ENCODE results near the gene GNG4.
"Not testable (repeated sequence)": the region's sequence is repeated elsewhere in the genome, so short reads cannot be mapped to it uniquely, and the experiment has no call there.

The GNG4 gene

DNA sequence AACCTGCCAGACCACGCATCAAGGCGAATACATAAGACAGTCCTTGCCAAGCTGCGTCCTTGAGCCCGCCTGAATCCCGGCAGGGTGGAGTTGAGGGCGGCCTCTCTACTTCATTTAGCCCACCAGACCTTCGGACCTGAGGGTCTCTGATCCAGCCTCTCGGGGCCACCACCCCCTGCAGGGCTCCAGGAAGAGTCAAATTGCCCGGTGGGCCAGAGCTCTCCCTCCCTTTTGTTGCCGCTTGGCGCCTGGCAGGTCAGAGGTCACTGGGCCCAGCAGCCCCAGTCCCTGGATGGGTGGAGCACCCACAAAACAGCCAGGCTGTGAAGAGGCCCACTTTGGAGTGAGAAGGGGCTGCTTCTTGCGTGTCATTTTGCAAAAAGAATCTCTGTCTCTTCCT lies 9.0 kb downstream of the GNG4 start:
- Mint-ChIP-seq H3K4me1 (no peaks in the 10 kb centered on the region), H3K9me3 (peaks cover 2% of the 10 kb centered on the region), H3K27me3 (ENCODE audit: low read depth) (peaks cover 43% of the 10 kb centered on the region), H3K4me3 (no peak overlapping the region), H3K27ac (no peak overlapping the region), H3K36me3 (ENCODE audit: low read depth) (no peaks in the 10 kb centered on the region)
- TF ChIP-seq, protein P1, sequence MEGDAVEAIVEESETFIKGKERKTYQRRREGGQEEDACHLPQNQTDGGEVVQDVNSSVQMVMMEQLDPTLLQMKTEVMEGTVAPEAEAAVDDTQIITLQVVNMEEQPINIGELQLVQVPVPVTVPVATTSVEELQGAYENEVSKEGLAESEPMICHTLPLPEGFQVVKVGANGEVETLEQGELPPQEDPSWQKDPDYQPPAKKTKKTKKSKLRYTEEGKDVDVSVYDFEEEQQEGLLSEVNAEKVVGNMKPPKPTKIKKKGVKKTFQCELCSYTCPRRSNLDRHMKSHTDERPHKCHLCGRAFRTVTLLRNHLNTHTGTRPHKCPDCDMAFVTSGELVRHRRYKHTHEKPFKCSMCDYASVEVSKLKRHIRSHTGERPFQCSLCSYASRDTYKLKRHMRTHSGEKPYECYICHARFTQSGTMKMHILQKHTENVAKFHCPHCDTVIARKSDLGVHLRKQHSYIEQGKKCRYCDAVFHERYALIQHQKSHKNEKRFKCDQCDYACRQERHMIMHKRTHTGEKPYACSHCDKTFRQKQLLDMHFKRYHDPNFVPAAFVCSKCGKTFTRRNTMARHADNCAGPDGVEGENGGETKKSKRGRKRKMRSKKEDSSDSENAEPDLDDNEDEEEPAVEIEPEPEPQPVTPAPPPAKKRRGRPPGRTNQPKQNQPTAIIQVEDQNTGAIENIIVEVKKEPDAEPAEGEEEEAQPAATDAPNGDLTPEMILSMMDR (IDR thresholded peaks at IDR 0.05; ENCODE audit: unreplicated experiment in 3 of 3) = no peak

DNA sequence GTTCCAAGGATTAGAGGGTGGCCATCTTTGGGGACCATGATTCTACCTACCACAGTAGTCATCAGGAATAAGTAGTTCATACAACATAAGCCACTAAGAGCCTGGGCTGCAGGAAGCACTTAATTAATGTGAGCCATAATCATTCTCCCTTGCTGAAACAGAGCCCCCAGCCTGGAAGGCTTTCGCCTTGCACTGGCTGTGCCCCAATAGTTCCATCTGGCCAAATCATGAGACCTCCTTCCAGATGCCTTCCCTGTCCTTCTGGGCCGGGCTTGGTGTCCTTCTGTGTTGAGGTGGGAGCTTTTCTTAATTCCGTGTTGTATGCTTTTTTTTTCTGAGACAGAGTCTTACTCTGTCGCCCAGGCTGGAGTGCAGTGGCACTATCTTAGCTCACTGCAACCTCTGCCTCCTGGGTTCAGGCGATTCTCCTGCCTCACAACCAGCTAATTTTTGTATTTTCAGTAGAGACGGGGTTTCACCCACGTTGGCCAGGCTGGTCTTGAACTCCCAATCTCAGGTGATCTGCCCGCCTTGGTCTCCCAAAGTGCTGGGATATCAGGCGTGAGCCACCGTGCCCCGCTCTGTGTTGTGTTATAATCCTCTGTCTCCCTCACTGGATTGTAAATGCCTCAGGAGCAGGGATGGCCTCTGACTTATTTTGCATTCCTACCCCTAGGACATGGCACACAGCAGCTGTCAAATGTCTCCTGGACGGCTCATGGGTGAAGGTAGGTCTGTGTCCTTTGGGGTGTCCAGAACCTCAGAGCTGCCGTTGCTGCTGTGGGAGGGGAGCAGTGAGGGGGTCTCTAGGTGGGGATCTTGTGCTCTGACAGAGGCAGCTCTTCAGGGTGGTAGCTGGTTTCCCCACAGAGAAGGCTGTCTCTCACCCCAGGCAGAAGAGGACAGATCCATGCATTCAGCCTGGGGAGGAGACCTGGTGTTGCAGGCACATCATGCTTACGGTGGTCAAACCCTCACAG lies 10.1 kb downstream of the GNG4 start:
- TF ChIP-seq, protein P1 (IDR thresholded peaks at IDR 0.05; ENCODE audit: unreplicated experiment in 3 of 3) = no peak
- Mint-ChIP-seq H3K4me3 (no peak overlapping the region), H3K36me3 (ENCODE audit: low read depth) (no peaks in the 10 kb centered on the region), H3K4me1 (no peaks in the 10 kb centered on the region), H3K9me3 (peaks cover 2% of the 10 kb centered on the region), H3K27me3 (ENCODE audit: low read depth) (peaks cover 39% of the 10 kb centered on the region), H3K27ac (no peak overlapping the region)

DNA sequence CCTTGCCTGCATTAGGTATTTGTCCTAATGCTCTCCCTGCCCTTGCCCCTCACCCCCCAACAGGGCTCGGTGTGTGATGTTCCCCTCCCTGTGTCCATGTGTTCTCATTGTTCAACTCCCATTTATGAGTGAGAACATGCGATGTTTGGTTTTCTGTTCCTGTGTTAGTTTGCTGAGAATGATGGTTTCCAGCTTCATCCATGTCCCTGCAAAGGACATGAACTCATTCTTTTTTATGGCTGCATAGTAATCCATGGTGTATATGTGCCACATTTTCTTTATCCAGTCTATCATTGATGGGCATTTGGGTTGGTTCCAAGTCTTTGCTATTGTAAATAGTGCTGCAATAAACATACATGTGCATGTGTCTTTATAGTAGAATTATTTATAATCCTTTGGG lies 11.0 kb downstream of the GNG4 start:
- not testable (repeated sequence) for H3K36me3 Mint-ChIP-seq (ENCODE audit: low read depth); H3K4me3 Mint-ChIP-seq; H3K9me3 Mint-ChIP-seq; H3K27ac Mint-ChIP-seq; H3K4me1 Mint-ChIP-seq
- H3K27me3 Mint-ChIP-seq (ENCODE audit: low read depth) = peaks cover 32% of the 10 kb centered on the region

DNA sequence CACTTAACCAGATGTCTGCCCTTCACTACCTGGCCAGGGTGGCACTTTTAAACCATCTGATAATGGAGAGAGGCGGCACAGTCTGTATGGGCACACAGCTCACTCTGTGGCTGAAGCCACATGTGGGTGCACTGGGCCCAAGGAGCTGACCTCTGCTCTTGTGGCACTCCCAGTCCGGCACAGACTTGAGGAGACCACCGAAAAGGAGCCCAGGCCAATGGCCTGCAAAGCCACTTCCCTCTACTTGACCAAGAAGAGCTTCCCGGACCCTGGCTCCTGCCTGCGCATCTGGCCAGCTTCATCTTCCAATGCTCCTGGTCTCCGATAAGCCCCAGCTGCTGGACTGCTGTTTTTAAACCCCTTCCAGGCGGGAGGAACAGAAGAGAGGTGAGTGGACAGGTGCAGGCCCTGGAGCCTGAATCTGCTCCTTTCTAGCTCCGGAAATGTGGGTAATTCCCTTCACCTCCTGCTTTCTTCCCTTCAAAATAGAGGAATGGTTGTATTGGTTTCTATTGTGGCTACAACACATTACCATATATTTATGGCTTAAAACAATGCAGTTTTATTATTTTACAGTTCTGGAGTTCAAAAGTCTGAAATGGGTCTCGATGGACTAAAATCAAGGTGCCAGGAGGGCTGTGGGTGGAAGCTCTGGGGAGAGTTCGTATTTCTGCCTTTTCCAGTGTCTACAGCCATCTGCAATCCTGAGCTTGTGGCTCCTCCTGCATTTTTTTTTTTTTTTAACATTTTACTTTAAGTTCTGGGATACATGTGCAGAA lies 11.6 kb downstream of the GNG4 start:
- no peak overlapping the region for H3K27ac Mint-ChIP-seq
- TF ChIP-seq, protein P1 (IDR thresholded peaks at IDR 0.05; ENCODE audit: unreplicated experiment in 3 of 3) = no peak
- H3K4me3 Mint-ChIP-seq = no peak overlapping the region
- no peaks in the 10 kb centered on the region for H3K36me3 Mint-ChIP-seq (ENCODE audit: low read depth)
- peaks cover 2% of the 10 kb centered on the region for H3K9me3 Mint-ChIP-seq
- H3K4me1 Mint-ChIP-seq = peaks cover 2% of the 10 kb centered on the region
- H3K27me3 Mint-ChIP-seq (ENCODE audit: low read depth) = peaks cover 30% of the 10 kb centered on the region

DNA sequence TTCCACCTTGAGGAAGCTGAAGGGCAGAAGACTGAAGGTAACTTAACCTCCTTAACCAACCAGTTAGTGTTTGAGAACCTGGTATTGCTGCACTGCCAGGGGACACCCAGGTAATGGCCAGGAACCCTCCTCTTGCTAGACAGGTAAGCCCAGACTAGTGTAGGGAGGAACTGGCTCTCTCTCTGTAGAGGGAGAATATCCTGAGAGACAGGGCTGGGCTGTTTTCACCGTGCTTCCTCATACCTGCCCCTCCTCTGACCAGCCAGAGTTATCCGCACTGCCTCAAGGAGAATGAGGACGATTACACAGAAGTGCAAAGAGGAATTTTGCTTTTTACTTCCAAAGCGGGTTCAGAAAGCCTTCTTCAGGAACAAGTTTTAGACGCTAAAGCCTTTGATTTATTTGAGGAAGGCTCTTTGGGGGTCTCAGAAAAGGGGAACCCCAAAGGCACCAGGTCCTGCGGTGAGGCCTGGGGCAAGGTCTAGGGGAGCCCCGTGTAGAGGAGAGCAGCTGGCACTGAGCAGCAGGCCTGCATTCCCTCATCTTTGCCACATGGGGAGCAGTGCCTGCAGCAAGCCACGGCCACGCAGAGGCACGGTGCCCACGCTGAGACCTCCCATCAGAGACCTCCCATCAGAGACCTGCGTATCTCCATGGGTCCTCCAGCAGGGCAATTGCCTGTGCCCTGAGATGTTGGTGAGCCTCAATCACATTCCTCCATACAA lies 13.5 kb downstream of the GNG4 start:
- H3K27me3 Mint-ChIP-seq (ENCODE audit: low read depth) = peaks cover 21% of the 10 kb centered on the region
- H3K4me1 Mint-ChIP-seq = peaks cover 10% of the 10 kb centered on the region
- H3K27ac Mint-ChIP-seq = no peak overlapping the region
- H3K4me3 Mint-ChIP-seq = no peak overlapping the region
- H3K9me3 Mint-ChIP-seq = no peaks in the 10 kb centered on the region
- TF ChIP-seq, protein P1 (IDR thresholded peaks at IDR 0.05; ENCODE audit: unreplicated experiment in 3 of 3) = no peak
- H3K36me3 Mint-ChIP-seq (ENCODE audit: low read depth) = no peaks in the 10 kb centered on the region
